Tibial nerve (tissue), 4 donors: Measurements from ENCODE around the gene OSBPL5. TPM values are rescaled to one million over a fixed set of nuclear protein-coding genes. Genes with fewer than 3 reads are reported as not detected.

Experiments used
- DNase-seq, 2 donors: peaks; one replicate each; pipeline ENCODE4 v3.0.0-alpha.2; 2019; ENCODE audit warnings: low spot score in 2 of 2
- H3K27ac ChIP-seq, 4 donors: fragments of 200-600 bp; sonication (generic) in 3 of 4; one replicate each; pipeline ENCODE4 v1.5.1; 2017 to 2019; ENCODE audit warnings: mild to moderate bottlenecking in 1 of 4
- H3K27me3 ChIP-seq, 2 donors: fragments of 200-600 bp; sonication (generic) in 1 of 2; one replicate each; pipeline versions ENCODE4 v1.5.1 to v1.6.0; 2017 to 2019
- H3K36me3 ChIP-seq, 3 donors: fragments of 200-600 bp; sonication (generic); one replicate each; pipeline ENCODE4 v1.5.1; 2018 to 2019
- H3K4me1 ChIP-seq, 4 donors: fragments of 200-600 bp; sonication (generic) in 3 of 4; one replicate each; pipeline ENCODE4 v1.5.1; 2017 to 2019
- H3K4me3 ChIP-seq, 4 donors: fragments of 200-600 bp; sonication (generic) in 3 of 4; one replicate each; pipeline ENCODE4 v1.5.1; 2017 to 2019; ENCODE audit warnings: mild to moderate bottlenecking in 1 of 4, moderate library complexity in 1 of 4
- H3K9me3 ChIP-seq, 4 donors: fragments of 200-600 bp; sonication (generic) in 3 of 4; one replicate each; pipeline ENCODE4 v1.5.1; 2017 to 2019
- CTCF ChIP-seq, 5 experiments: fragments of 200-600 bp in 3 of 5; fragments of 450-650 bp in 2 of 5; sonication (generic) in 3 of 5; IDR thresholded peaks; one replicate each; pipeline ENCODE4 v1.5.1; 2016 to 2019; ENCODE audit warnings: antibody characterized with exemption in 5 of 5, mild to moderate bottlenecking in 3 of 5, moderate library complexity in 2 of 5
- EP300 ChIP-seq, 2 donors: sonication (generic); formaldehyde crosslinking; IDR thresholded peaks; one replicate each; pipeline ENCODE4 v1.6.1; 2017; ENCODE audit warnings: antibody characterized with exemption in 2 of 2, mild to moderate bottlenecking in 1 of 2
- POLR2A ChIP-seq, 2 donors: fragments of 450-650 bp; IDR thresholded peaks; one replicate each; pipeline ENCODE4 v1.6.1; 2017; ENCODE audit warnings: antibody characterized with exemption in 2 of 2, mild to moderate bottlenecking in 2 of 2, moderate library complexity in 2 of 2
- WGBS, 2 donors: methylation state at CpG; one replicate each; pipeline ENCODE4 v1.1.5; 2018; 5-methylcytosine and 5-hydroxymethylcytosine counted together
- total RNA-seq, 4 donors: library from RNA; depleted of rRNA; stranded (reverse); fragments of >200 nt; gene quantifications; one replicate each; pipeline ENCODE4 v1.1.0, GENCODE V29; 2016

The OSBPL5 gene
- total RNA-seq, 4 donors from 2014 or later, result 58.8 to 168 (median 106) TPM

GRCh38 chr11:3122775-3123201, 42.3 kb downstream of the OSBPL5 start:
- DNase-seq, result no peak
- Histone ChIP-seq H3K4me3 (no peak overlapping the region), H3K4me1 (peaks cover 0 to 43% (median 16%) of the 10 kb centered on the region in 4 donors), H3K27me3 (no peaks in the 10 kb centered on the region), H3K36me3 (peaks cover 0 to 77% (median 5%) of the 10 kb centered on the region in 3 donors), H3K27ac (peak overlapping the region; percentile 41 to 87 (median 72)), H3K9me3 (no peaks in the 10 kb centered on the region)
- TF ChIP-seq CTCF (IDR thresholded peaks at IDR 0.05) (no peak), POLR2A (IDR thresholded peaks at IDR 0.05) (no peak), EP300 (IDR thresholded peaks at IDR 0.05) (no peak)
- 84 to 85% methylated on average over 13 of the region's 13 CpGs for WGBS, 2 donors

GRCh38 chr11:3121931-3122774, 43.0 kb downstream of the OSBPL5 start:
- peaks cover 0 to 73% (median 5%) of the 10 kb centered on the region in 3 donors for H3K36me3 ChIP-seq
- H3K4me3 ChIP-seq, result no peak overlapping the region
- H3K27ac ChIP-seq, result peak overlapping the region in 3 of 4 donors; percentile 60 to 87 (median 85)
- H3K9me3 ChIP-seq, result no peaks in the 10 kb centered on the region
- H3K27me3 ChIP-seq, result no peaks in the 10 kb centered on the region
- 78 to 84% methylated on average over 31 to 32 of the region's 34 CpGs for WGBS, 2 donors
- peaks cover 0 to 37% (median 16%) of the 10 kb centered on the region in 4 donors for H3K4me1 ChIP-seq
- no peak for DNase-seq
- no peak for TF ChIP-seq POLR2A (IDR thresholded peaks at IDR 0.05)
- no peak for TF ChIP-seq EP300 (IDR thresholded peaks at IDR 0.05)
- no peak for TF ChIP-seq CTCF (IDR thresholded peaks at IDR 0.05)

- no peak overlapping the region for H3K4me3 ChIP-seq
- H3K27me3 ChIP-seq, result no peaks in the 10 kb centered on the region
- H3K4me1 ChIP-seq, result peaks cover 0 to 32% (median 16%) of the 10 kb centered on the region in 4 donors
- no peaks in the 10 kb centered on the region for H3K9me3 ChIP-seq
- DNase-seq, result peak in 1 of 2 donors; percentile 10
- peaks cover 0 to 73% (median 5%) of the 10 kb centered on the region in 3 donors for H3K36me3 ChIP-seq
- 96 to 100% methylated on average over 8 to 10 of the region's 10 CpGs for WGBS, 2 donors
- TF ChIP-seq CTCF (IDR thresholded peaks at IDR 0.05) (no peak), POLR2A (IDR thresholded peaks at IDR 0.05) (no peak), EP300 (IDR thresholded peaks at IDR 0.05) (no peak)
- H3K27ac ChIP-seq, result peak overlapping the region in 1 of 4 donors; percentile 87
Observed at GRCh38 chr11:3121416-3121815, 43.7 kb downstream of the OSBPL5 start.

- TF ChIP-seq CTCF (IDR thresholded peaks at IDR 0.05), result no peak
- TF ChIP-seq POLR2A (IDR thresholded peaks at IDR 0.05), result no peak
- TF ChIP-seq EP300 (IDR thresholded peaks at IDR 0.05), result no peak
- Histone ChIP-seq H3K9me3 (no peaks in the 10 kb centered on the region), H3K27ac (peak overlapping the region in 1 of 4 donors; percentile 39), H3K36me3 (peaks cover 0 to 64% (median 5%) of the 10 kb centered on the region in 3 donors), H3K4me3 (no peak overlapping the region), H3K27me3 (no peaks in the 10 kb centered on the region), H3K4me1 (peaks cover 0 to 31% (median 16%) of the 10 kb centered on the region in 4 donors)
- DNase-seq, result peak in 1 of 2 donors; percentile 11
- WGBS, 2 donors, result 89 to 90% methylated on average over 25 of the region's 26 CpGs
Observed at GRCh38 chr11:3120071-3120792, 44.9 kb downstream of the OSBPL5 start.
